ENCODE results near the gene SUB1.

SUB1 gene

GRCh38 chr5:32646061-32646969 lies 61.0 kb downstream of the SUB1 start:
- no peak for DNase-seq

DNA sequence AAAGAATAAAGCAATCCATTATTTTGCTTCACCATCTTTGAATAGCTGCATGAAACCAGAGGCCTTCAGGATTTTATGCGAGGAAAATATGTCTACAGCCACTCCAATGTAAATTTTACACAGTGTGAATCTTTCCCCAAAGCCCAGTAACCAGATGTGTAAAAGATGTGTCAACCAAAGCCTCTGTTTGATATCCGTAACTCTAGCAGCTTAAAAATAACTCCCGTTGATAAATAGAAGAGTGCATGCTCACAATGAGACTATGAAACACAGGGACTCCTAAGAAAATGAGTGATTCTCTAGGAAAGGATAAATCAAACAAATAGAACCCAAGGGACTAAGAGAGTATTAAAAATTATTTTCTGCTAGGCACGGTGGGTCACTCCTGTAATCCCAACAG lies 65.7 kb downstream of the SUB1 start:
- no peak for DNase-seq

GRCh38 chr5:32651638-32652037 lies 66.3 kb downstream of the SUB1 start:
- no peak for DNase-seq

Measured in CD4-positive, alpha-beta T cell treated with Interleukin-10 for 1 hour (primary cell).